GM10248 (cell line): ENCODE results near the gene SYT9.

Experiments used
- CTCF ChIA-PET: fragments of 300-600 bp; sonication (Branson Sonifier 250); formaldehyde crosslinking; extraction: SDS; loops from one replicate; lab custom pipeline; 2021; ENCODE audit warnings: antibody characterized with exemption; lab: Yijun Ruan, JAX
- POLR2A ChIA-PET: fragments of 350-650 bp; sonication (Branson Sonifier 250); formaldehyde crosslinking; extraction: SDS; loops from one replicate; lab custom pipeline; 2020; ENCODE audit warnings: antibody characterized with exemption; lab: Yijun Ruan, JAX
- DNase-seq: peaks from one replicate; pipeline ENCODE4 v3.0.0; 2012; ENCODE audit errors: extremely low spot score
- CTCF ChIP-seq: IDR thresholded peaks from 2 replicates; pipeline ENCODE4 v1.5.1; 2012; ENCODE audit warnings: mild to moderate bottlenecking, low read depth; ENCODE audit errors: extremely low read depth, missing control alignments, control extremely low read depth

SYT9 gene

GRCh38 chr11:7485186-7486097 lies 233.7 kb downstream of the SYT9 start, which contains the start of gene OLFML1:
Gene OLFML1, plus strand, starts transcription at chr11:7485506. Its CDS starts 370 bp downstream, at chr11:7485876.
- TF ChIP-seq CTCF = no peak
- POLR2A ChIA-PET = no interaction called here
- DNase-seq = no peak
- CTCF ChIA-PET = interaction anchor here (1.0 to 2.4 kb wide), 4 partner anchors 11 to 23 kb away, joined by 3 to 8 read pairs (median 4); no protein-coding TSS in a partner anchor

- CTCF ChIA-PET = interaction anchor here (1.0 to 2.4 kb wide), 6 partner anchors 10 to 43 kb away, joined by 3 to 8 read pairs (median 4); no protein-coding TSS in a partner anchor
- POLR2A ChIA-PET = no interaction called here
- no peak for TF ChIP-seq CTCF
- no peak for DNase-seq
Measured at GRCh38 chr11:7486098-7486780, 234.5 kb downstream of the SYT9 start.

- ChIA-PET POLR2A (no interaction called here), CTCF (interaction anchor here (1.0 to 2.4 kb wide), 4 partner anchors 9 to 43 kb away, joined by 3 to 8 read pairs (median 4); no protein-coding TSS in a partner anchor)
- no peak for TF ChIP-seq CTCF
- no peak for DNase-seq
Measured at GRCh38 chr11:7486781-7487140, 235.1 kb downstream of the SYT9 start.

- ChIA-PET CTCF (interaction anchor here (1.0 kb wide), 2 partner anchors 23 to 44 kb away, joined by 3 to 4 read pairs; no protein-coding TSS in a partner anchor), POLR2A (no interaction called here)
- TF ChIP-seq CTCF = no peak
- DNase-seq = no peak
Measured at GRCh38 chr11:7487360-7487759, 235.7 kb downstream of the SYT9 start.

GRCh38 chr11:7488681-7489080 lies 237.0 kb downstream of the SYT9 start:
- POLR2A ChIA-PET = no interaction called here
- no peak for TF ChIP-seq CTCF
- DNase-seq = no peak
- CTCF ChIA-PET = interaction anchor here (1.1 to 3.0 kb wide), 2 partner anchors 9 to 24 kb away, joined by 3 to 13 read pairs; no protein-coding TSS in a partner anchor

GRCh38 chr11:7489376-7489775 lies 237.7 kb downstream of the SYT9 start:
- ChIA-PET CTCF (interaction anchor here (1.1 to 3.0 kb wide), 3 partner anchors 10 to 23 kb away, joined by 3 to 13 read pairs (median 5); no protein-coding TSS in a partner anchor), POLR2A (no interaction called here)
- no peak for TF ChIP-seq CTCF
- no peak for DNase-seq
